ENCODE results near the gene FABP6.
"Not testable (repeated sequence)": the region's sequence is repeated elsewhere in the genome, so short reads cannot be mapped to it uniquely, and the experiment has no call there.

Gene FABP6

GRCh38 chr5:160242145-160242544 lies 12.8 kb downstream of the FABP6 start (continued):
- no peak for TF ChIP-seq PATZ1 (CRISPR knock-in tag; IDR thresholded peaks at IDR 0.05; ENCODE audit: borderline replicate concordance)
- no peak for TF ChIP-seq PPARA (CRISPR knock-in tag; IDR thresholded peaks at IDR 0.05; ENCODE audit: borderline replicate concordance)
- no peak for TF ChIP-seq ZFP3 (CRISPR knock-in tag; IDR thresholded peaks at IDR 0.05)
- no peak for TF ChIP-seq OSR1 (CRISPR knock-in tag; IDR thresholded peaks at IDR 0.05)
- no peak for TF ChIP-seq SNAI2 (CRISPR knock-in tag; IDR thresholded peaks at IDR 0.05)
- no peak for TF ChIP-seq CSRNP3 (CRISPR knock-in tag; IDR thresholded peaks at IDR 0.05)
- TF ChIP-seq TOX (CRISPR knock-in tag; IDR thresholded peaks at IDR 0.05; ENCODE audit: borderline replicate concordance), result no peak

GRCh38 chr5:160245506-160246086 lies 16.3 kb downstream of the FABP6 start:
- TF ChIP-seq ZNF8 (CRISPR knock-in tag; IDR thresholded peaks at IDR 0.05) (no peak), OSR1 (CRISPR knock-in tag; IDR thresholded peaks at IDR 0.05) (no peak), GLIS3 (CRISPR knock-in tag; IDR thresholded peaks at IDR 0.05) (no peak), ZFP3 (CRISPR knock-in tag; IDR thresholded peaks at IDR 0.05) (no peak), ZNF565 (CRISPR knock-in tag; conservative IDR thresholded peaks at IDR 0.05; ENCODE audit: low read depth) (no peak), TOX (CRISPR knock-in tag; IDR thresholded peaks at IDR 0.05; ENCODE audit: borderline replicate concordance) (no peak), POU6F1 (CRISPR knock-in tag; IDR thresholded peaks at IDR 0.05; ENCODE audit: borderline replicate concordance, low read depth) (no peak), ARNTL (CRISPR knock-in tag; IDR thresholded peaks at IDR 0.05; ENCODE audit: borderline replicate concordance, low read depth) (no peak), PPARA (CRISPR knock-in tag; IDR thresholded peaks at IDR 0.05; ENCODE audit: borderline replicate concordance) (no peak), BACH2 (CRISPR knock-in tag; IDR thresholded peaks at IDR 0.05; ENCODE audit: borderline replicate concordance) (no peak), RARB (CRISPR knock-in tag; IDR thresholded peaks at IDR 0.05) (no peak), CREB5 (CRISPR knock-in tag; IDR thresholded peaks at IDR 0.05; ENCODE audit: low read depth) (no peak)
- no peak; the same call in 2 of the 3 replicates for ATAC-seq

- ATAC-seq, result not testable (repeated sequence)
Observed at GRCh38 chr5:160249570-160249969, 20.3 kb downstream of the FABP6 start.

- no peak for ATAC-seq
- TF ChIP-seq PPARA (CRISPR knock-in tag; IDR thresholded peaks at IDR 0.05; ENCODE audit: borderline replicate concordance) (no peak), ZNF565 (CRISPR knock-in tag; conservative IDR thresholded peaks at IDR 0.05; ENCODE audit: low read depth) (no peak), CSDC2 (CRISPR knock-in tag; IDR thresholded peaks at IDR 0.05) (no peak), POU6F1 (CRISPR knock-in tag; IDR thresholded peaks at IDR 0.05; ENCODE audit: borderline replicate concordance, low read depth) (no peak), TCF4 (CRISPR knock-in tag; IDR thresholded peaks at IDR 0.05; ENCODE audit: borderline replicate concordance) (no peak), PATZ1 (CRISPR knock-in tag; IDR thresholded peaks at IDR 0.05; ENCODE audit: borderline replicate concordance) (no peak), BACH2 (CRISPR knock-in tag; IDR thresholded peaks at IDR 0.05; ENCODE audit: borderline replicate concordance) (no peak), CREB5 (CRISPR knock-in tag; IDR thresholded peaks at IDR 0.05; ENCODE audit: low read depth) (no peak), ZC3H10 (CRISPR knock-in tag; IDR thresholded peaks at IDR 0.05) (no peak), ZNF8 (CRISPR knock-in tag; IDR thresholded peaks at IDR 0.05) (no peak), ISL1 (CRISPR knock-in tag; IDR thresholded peaks at IDR 0.05) (no peak), OSR1 (CRISPR knock-in tag; IDR thresholded peaks at IDR 0.05) (no peak), ESRRG (CRISPR knock-in tag; IDR thresholded peaks at IDR 0.05) (no peak)
Observed at GRCh38 chr5:160250226-160250625, 20.9 kb downstream of the FABP6 start.

Data from SK-N-SH treated with all-trans-retinoic acid at 6 μM for 48 hours (cell line).